ENCODE results near the gene ZNF287.

DNA sequence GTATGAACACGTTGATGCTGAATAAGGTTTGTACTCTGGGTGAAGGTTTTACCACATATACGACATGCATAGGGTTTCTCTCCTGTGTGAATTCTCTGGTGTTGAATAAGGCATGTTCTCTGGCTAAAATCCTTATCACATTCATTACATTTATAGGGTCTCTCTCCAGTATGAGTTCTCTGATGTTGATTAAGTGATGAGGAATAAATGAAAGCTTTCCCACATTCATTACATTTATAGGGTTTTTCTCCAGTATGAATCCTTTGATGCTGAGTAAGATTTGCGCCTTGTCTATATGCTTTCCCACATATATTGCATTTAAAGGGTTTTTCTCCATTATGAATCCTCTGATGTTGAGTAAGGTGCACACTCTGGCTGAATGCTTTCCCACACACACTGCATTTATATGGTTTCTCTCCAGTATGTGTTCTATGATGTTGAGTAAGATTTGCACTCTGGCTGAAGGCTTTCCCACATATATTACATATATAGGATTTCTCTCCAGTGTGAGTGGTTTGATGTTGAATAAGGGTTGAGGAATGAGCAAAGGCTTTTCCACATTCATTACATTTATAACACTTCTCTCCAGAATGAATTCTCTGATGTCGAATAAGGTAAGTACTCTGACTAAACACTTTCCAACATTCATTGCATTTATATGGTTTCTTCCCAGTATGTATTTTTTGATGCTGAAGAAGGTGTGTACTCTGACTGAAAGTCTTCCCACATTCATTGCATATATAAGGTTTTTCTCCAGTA is 16.9 kb downstream of the ZNF287 start:
- TF ChIP-seq CTCF (IDR thresholded peaks at IDR 0.05) (no peak), POLR2A (IDR thresholded peaks at IDR 0.05) (no peak)

Measured in Peyer's patch (tissue), 4 donors.